GM23338 (cell line): ENCODE measurements around the gene MYH7. TPM values are rescaled to one million over a fixed set of nuclear protein-coding genes. Genes with fewer than 3 reads are reported as not detected.

ENCODE experiments used
- ATAC-seq: fragments of 200-7000 bp; cut with Tn5 transposase; 3 replicates; pipeline ENCODE4 v1.9.1; 2020
- DNase-seq: peaks from one replicate; pipeline ENCODE4 v3.0.0-alpha.2; 2015; ENCODE audit warnings: low spot score
- H2AFZ ChIP-seq: fragments of 200-600 bp; sonication (generic); 2 replicates; pipeline ENCODE4 v1.8.0; 2016; ENCODE audit warnings: antibody characterized with exemption, mild to moderate bottlenecking, moderate library complexity
- H3F3A ChIP-seq: fragments of 200-600 bp; sonication (generic); replicated peaks from 2 replicates; pipeline ENCODE4 v1.8.0; 2017; ENCODE audit warnings: antibody characterized with exemption, mixed run types, low read depth
- H3K27ac ChIP-seq: fragments of 200-600 bp; sonication (generic); 2 replicates; pipeline ENCODE4 v1.6.1; 2016; ENCODE audit warnings: low read depth
- H3K27me3 ChIP-seq: fragments of 200-600 bp; sonication (generic); 2 replicates; pipeline ENCODE4 v1.8.0; 2016; ENCODE audit warnings: mild to moderate bottlenecking, mixed run types, moderate library complexity; ENCODE audit not compliant: insufficient read depth
- H3K36me3 ChIP-seq: fragments of 200-600 bp; sonication (generic); 2 replicates; pipeline ENCODE4 v1.8.0; 2016; ENCODE audit warnings: mild to moderate bottlenecking; ENCODE audit not compliant: insufficient read depth
- H3K4me1 ChIP-seq: fragments of 200-600 bp; sonication (generic); 2 replicates; pipeline ENCODE4 v1.8.0; 2016; ENCODE audit warnings: mild to moderate bottlenecking, moderate library complexity; ENCODE audit not compliant: insufficient read depth
- H3K4me2 ChIP-seq: fragments of 200-600 bp; sonication (generic); 2 replicates; pipeline ENCODE4 v1.7.1; 2017; ENCODE audit warnings: mixed run types
- H3K4me3 ChIP-seq: fragments of 200-600 bp; sonication (generic); 2 replicates; pipeline ENCODE4 v1.6.1; 2016; ENCODE audit warnings: mixed run types
- H3K79me2 ChIP-seq: fragments of 200-600 bp; sonication (generic); replicated peaks from 2 replicates; pipeline ENCODE4 v1.8.0; 2017; ENCODE audit warnings: mild to moderate bottlenecking; ENCODE audit not compliant: insufficient read depth
- H3K9me2 ChIP-seq: fragments of 200-600 bp; sonication (generic); 2 replicates; pipeline ENCODE4 v1.8.0; 2017; ENCODE audit not compliant: insufficient read depth
- H4K20me1 ChIP-seq: fragments of 200-600 bp; sonication (generic); replicated peaks from 2 replicates; pipeline ENCODE4 v1.8.0; 2017; ENCODE audit warnings: mild to moderate bottlenecking; ENCODE audit not compliant: insufficient read depth
- H3K27ac Mint-ChIP-seq: 2 replicates; pipeline ENCODE4 v1.8.0; 2020; ENCODE audit warnings: inconsistent platforms, mild to moderate bottlenecking, moderate library complexity, mixed read lengths
- H3K27me3 Mint-ChIP-seq: 3 replicates; pipeline ENCODE4 v1.8.0; 2022; ENCODE audit warnings: low read depth, mild to moderate bottlenecking, moderate library complexity, mixed read lengths, inconsistent platforms; ENCODE audit not compliant: insufficient read depth, poor library complexity
- H3K36me3 Mint-ChIP-seq: 3 replicates; pipeline ENCODE4 v1.8.0; 2021; ENCODE audit warnings: low read depth, mild to moderate bottlenecking, inconsistent platforms, moderate library complexity, mixed read lengths
- H3K4me1 Mint-ChIP-seq: 3 replicates; pipeline ENCODE4 v1.8.0; 2020; ENCODE audit warnings: mild to moderate bottlenecking, inconsistent platforms, mixed read lengths
- H3K4me3 Mint-ChIP-seq: 3 replicates; pipeline ENCODE4 v1.8.0; 2021; ENCODE audit warnings: moderate library complexity, mild to moderate bottlenecking, inconsistent platforms, mixed read lengths
- H3K9me3 Mint-ChIP-seq: 3 replicates; pipeline ENCODE4 v1.8.0; 2020; ENCODE audit warnings: moderate library complexity, mild to moderate bottlenecking, inconsistent platforms, mixed read lengths
- CREB1 ChIP-seq: fragments of 250-450 bp; sonication (Bioruptor Pico); IDR thresholded peaks from 2 replicates; pipeline ENCODE4 v1.5.0; 2020; ENCODE audit warnings: low read depth, mild to moderate bottlenecking, moderate library complexity
- CTCF ChIP-seq, 2 experiments: fragments of 200-600 bp in 1 of 2; sonication (generic) in 1 of 2; conservative IDR thresholded peaks; 2 replicates each; pipeline versions ENCODE4 v1.5.1 to v1.6.1; 2016 to 2017; ENCODE audit warnings: antibody characterized with exemption in 2 of 2, low read depth in 2 of 2, mild to moderate bottlenecking in 2 of 2, moderate library complexity in 1 of 2
- EZH2 ChIP-seq: fragments of 200-600 bp; sonication (generic); IDR thresholded peaks from one replicate; pipeline ENCODE4 v1.8.0; 2017; ENCODE audit warnings: antibody characterized with exemption, mild to moderate bottlenecking, low read depth; ENCODE audit not compliant: unreplicated experiment
- EZH2phosphoT487 ChIP-seq: fragments of 200-600 bp; sonication (generic); IDR thresholded peaks from one replicate; pipeline ENCODE4 v1.8.1; 2018; ENCODE audit warnings: antibody characterized with exemption; ENCODE audit not compliant: unreplicated experiment
- JUNB ChIP-seq: IDR thresholded peaks from one replicate; pipeline ENCODE4 v1.6.1; 2016; ENCODE audit warnings: antibody characterized with exemption; ENCODE audit not compliant: unreplicated experiment
- NANOG ChIP-seq: IDR thresholded peaks from 2 replicates; pipeline ENCODE4 v1.6.1; 2016; ENCODE audit warnings: antibody characterized with exemption, borderline replicate concordance
- POLR2AphosphoS5 ChIP-seq: IDR thresholded peaks from 2 replicates; pipeline ENCODE4 v1.6.1; 2016; ENCODE audit warnings: antibody characterized with exemption, low read depth
- STAT1 ChIP-seq: IDR thresholded peaks from one replicate; pipeline ENCODE4 v1.6.1; 2016; ENCODE audit warnings: antibody characterized with exemption; ENCODE audit not compliant: unreplicated experiment
- ZNF114 ChIP-seq: fragments of 250-450 bp; sonication (Bioruptor Pico); IDR thresholded peaks from 2 replicates; pipeline ENCODE4 v1.5.0; 2020; ENCODE audit warnings: mild to moderate bottlenecking, moderate library complexity
- ZNF331 ChIP-seq: fragments of 250-450 bp; sonication (Bioruptor Pico); IDR thresholded peaks from 2 replicates; pipeline ENCODE4 v1.5.0; 2020; ENCODE audit warnings: low read depth, mild to moderate bottlenecking, moderate library complexity
- ZNF462 ChIP-seq: fragments of 250-450 bp; sonication (Bioruptor Pico); IDR thresholded peaks from 2 replicates; pipeline ENCODE4 v1.5.0; 2020; ENCODE audit warnings: mild to moderate bottlenecking, moderate library complexity
- polyA plus RNA-seq: library from polyadenylated mRNA; unstranded; fragments of >200 nt; fragmentation: Nextera tagmentation; extraction: Ambion mirVana; gene quantifications from 2 replicates; pipeline ENCODE4 v1.2.1, GENCODE V29; 2016
- total RNA-seq: library from RNA; depleted of rRNA; stranded (reverse); fragments of >200 nt; shearing (Covaris generic); gene quantifications from 2 replicates; pipeline ENCODE4 v1.2.3, GENCODE V29; 2014
- TF ChIP-seq, protein P1 (sequence below): IDR thresholded peaks from one replicate; pipeline ENCODE4 v1.6.1; 2018; ENCODE audit warnings: antibody characterized with exemption; ENCODE audit not compliant: unreplicated experiment
- TF ChIP-seq, protein P2 (sequence below): IDR thresholded peaks from 2 replicates; pipeline ENCODE4 v1.6.1; 2016; ENCODE audit warnings: antibody characterized with exemption

The MYH7 gene
- total and polyA plus RNA-seq, 2 experiments from 2014 or later, result not detected

DNA sequence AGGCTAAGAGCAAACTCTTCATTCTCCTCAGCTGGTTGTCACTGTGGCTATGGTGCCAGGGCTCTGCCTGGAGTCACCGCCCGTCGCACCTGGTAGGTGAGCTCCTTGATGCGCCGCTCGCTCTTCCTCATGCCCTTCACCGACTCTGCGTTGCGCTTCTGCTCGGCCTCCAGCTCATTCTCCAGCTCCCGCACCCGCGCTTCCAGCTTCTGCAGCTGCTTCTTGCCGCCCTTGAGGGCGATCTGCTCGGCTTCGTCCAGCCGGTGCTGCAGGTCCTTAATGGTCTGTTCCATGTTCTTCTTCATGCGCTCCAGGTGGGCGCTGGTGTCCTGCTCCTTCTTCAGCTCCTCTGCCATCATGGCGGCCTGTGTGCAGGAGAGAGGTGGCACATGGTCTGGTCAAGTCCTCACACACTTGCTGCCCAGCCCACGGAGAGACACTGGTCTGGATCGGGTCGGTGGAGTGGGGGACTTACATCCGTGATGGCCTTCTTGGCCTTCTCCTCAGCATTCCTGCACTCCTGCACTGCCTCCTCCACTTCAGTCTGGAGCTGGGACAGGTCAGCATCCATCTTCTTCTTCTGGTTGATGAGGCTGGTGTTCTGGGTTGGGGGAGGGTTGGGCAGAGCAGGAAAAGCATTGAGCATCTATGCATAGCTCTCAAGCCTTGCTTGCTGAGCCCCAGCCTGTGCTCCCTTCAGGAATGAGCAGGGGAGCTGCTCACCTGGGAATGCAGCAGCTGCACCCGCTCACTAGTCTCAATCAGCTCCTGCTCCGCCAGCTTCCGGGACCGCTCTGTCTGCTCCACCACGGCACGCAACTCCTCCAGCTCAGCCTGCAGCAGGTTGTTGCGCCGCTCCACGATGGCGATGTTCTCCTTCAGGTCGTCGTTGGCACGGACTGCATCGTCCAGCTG lies 20.3 kb downstream of the MYH7 start:
- Histone ChIP-seq H3K4me3 (no peak overlapping the region), H3K27ac (no peak overlapping the region), H3F3A (no peaks in the 10 kb centered on the region), H3K9me2 (peaks cover 3% of the 10 kb centered on the region; the same call in 1 of the 2 replicates), H3K4me2 (no peak overlapping the region), H3K36me3 (no peaks in the 10 kb centered on the region), H3K79me2 (no peaks in the 10 kb centered on the region), H3K4me1 (no peaks in the 10 kb centered on the region), H4K20me1 (no peaks in the 10 kb centered on the region), H3K27me3 (no peaks in the 10 kb centered on the region), H2AFZ (no peak overlapping the region)
- Mint-ChIP-seq H3K36me3 (no peaks in the 10 kb centered on the region; the same call in 2 of the 3 replicates), H3K4me3 (no peak overlapping the region), H3K27ac (no peak overlapping the region), H3K9me3 (no peaks in the 10 kb centered on the region; the same call in 2 of the 3 replicates), H3K27me3 (peaks cover 32% of the 10 kb centered on the region), H3K4me1 (peaks cover 5% of the 10 kb centered on the region; the same call in 2 of the 3 replicates)
- ATAC-seq (no peak), DNase-seq (no peak)
- no peak for TF ChIP-seq ZNF114
- no peak for TF ChIP-seq EZH2phosphoT487
- no peak for TF ChIP-seq JUNB
- TF ChIP-seq NANOG, result no peak
- TF ChIP-seq POLR2AphosphoS5, result no peak
- TF ChIP-seq, protein P1, sequence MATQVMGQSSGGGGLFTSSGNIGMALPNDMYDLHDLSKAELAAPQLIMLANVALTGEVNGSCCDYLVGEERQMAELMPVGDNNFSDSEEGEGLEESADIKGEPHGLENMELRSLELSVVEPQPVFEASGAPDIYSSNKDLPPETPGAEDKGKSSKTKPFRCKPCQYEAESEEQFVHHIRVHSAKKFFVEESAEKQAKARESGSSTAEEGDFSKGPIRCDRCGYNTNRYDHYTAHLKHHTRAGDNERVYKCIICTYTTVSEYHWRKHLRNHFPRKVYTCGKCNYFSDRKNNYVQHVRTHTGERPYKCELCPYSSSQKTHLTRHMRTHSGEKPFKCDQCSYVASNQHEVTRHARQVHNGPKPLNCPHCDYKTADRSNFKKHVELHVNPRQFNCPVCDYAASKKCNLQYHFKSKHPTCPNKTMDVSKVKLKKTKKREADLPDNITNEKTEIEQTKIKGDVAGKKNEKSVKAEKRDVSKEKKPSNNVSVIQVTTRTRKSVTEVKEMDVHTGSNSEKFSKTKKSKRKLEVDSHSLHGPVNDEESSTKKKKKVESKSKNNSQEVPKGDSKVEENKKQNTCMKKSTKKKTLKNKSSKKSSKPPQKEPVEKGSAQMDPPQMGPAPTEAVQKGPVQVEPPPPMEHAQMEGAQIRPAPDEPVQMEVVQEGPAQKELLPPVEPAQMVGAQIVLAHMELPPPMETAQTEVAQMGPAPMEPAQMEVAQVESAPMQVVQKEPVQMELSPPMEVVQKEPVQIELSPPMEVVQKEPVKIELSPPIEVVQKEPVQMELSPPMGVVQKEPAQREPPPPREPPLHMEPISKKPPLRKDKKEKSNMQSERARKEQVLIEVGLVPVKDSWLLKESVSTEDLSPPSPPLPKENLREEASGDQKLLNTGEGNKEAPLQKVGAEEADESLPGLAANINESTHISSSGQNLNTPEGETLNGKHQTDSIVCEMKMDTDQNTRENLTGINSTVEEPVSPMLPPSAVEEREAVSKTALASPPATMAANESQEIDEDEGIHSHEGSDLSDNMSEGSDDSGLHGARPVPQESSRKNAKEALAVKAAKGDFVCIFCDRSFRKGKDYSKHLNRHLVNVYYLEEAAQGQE, result no peak
- no peak for TF ChIP-seq CTCF (conservative IDR thresholded peaks at IDR 0.05; ENCODE audit: low read depth in 2 of 2)
- TF ChIP-seq CREB1 (CRISPR knock-in tag), result no peak
- TF ChIP-seq, protein P2, sequence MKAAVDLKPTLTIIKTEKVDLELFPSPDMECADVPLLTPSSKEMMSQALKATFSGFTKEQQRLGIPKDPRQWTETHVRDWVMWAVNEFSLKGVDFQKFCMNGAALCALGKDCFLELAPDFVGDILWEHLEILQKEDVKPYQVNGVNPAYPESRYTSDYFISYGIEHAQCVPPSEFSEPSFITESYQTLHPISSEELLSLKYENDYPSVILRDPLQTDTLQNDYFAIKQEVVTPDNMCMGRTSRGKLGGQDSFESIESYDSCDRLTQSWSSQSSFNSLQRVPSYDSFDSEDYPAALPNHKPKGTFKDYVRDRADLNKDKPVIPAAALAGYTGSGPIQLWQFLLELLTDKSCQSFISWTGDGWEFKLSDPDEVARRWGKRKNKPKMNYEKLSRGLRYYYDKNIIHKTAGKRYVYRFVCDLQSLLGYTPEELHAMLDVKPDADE, result no peak
- TF ChIP-seq EZH2, result no peak
- TF ChIP-seq ZNF331 (CRISPR knock-in tag), result no peak
- TF ChIP-seq STAT1, result no peak
- no peak for TF ChIP-seq ZNF462 (CRISPR knock-in tag)
